BJ (cell line): Measurements from ENCODE around the gene SMIM14. TPM values are rescaled to one million over a fixed set of nuclear protein-coding genes. Genes with fewer than 3 reads are reported as not detected.
"Not testable (repeated sequence)": the region's sequence is repeated elsewhere in the genome, so short reads cannot be mapped to it uniquely, and the experiment has no call there.

Experiments
- CTCF ChIA-PET: fragments of 350-600 bp; formaldehyde crosslinking; extraction: SDS; loops from one replicate; lab custom pipeline; 2021; ENCODE audit warnings: antibody characterized with exemption, inconsistent platforms; lab: Yijun Ruan, JAX
- POLR2A ChIA-PET: fragments of 300-600 bp; sonication (Branson Sonifier 250); formaldehyde crosslinking; extraction: SDS; loops from one replicate; lab custom pipeline; 2021; ENCODE audit warnings: antibody characterized with exemption; lab: Charles Lee
- DNase-seq: peaks from one replicate; pipeline ENCODE4 v3.0.0-alpha.2; 2011; ENCODE audit warnings: low read depth
- H3K27me3 ChIP-seq: 2 replicates; pipeline ENCODE4 v1.6.0; 2011; ENCODE audit warnings: low read length; ENCODE audit not compliant: control insufficient read depth, insufficient read depth
- H3K36me3 ChIP-seq: 2 replicates; pipeline ENCODE4 v1.5.1; 2011; ENCODE audit warnings: low read length; ENCODE audit not compliant: control insufficient read depth, insufficient read depth
- H3K4me3 ChIP-seq: 2 replicates; pipeline ENCODE4 v1.5.1; 2011; ENCODE audit warnings: low read depth, mild to moderate bottlenecking, control low read depth, low read length
- CTCF ChIP-seq: IDR thresholded peaks from 2 replicates; pipeline ENCODE4 v1.5.1; 2011; ENCODE audit warnings: low read depth, mild to moderate bottlenecking, control low read depth, inconsistent platforms, low read length, moderate library complexity; ENCODE audit not compliant: insufficient read depth
- polyA minus RNA-seq: library from RNA; depleted of rRNA, polyadenylated mRNA; stranded (reverse); fragments of >200 nt; gene quantifications from 2 replicates; pipeline ENCODE4 v1.2.3, GENCODE V29; 2011; rRNA and poly(A)+ RNA removed
- polyA plus RNA-seq: library from polyadenylated mRNA; depleted of rRNA; stranded (reverse); fragments of >200 nt; gene quantifications from 2 replicates; pipeline ENCODE4 v1.2.3, GENCODE V29; 2011; rRNA removed

Gene SMIM14
- 25.4 and 41.9 TPM in 2 replicates for polyA plus RNA-seq
- 23.0 and 24.0 TPM in 2 replicates for polyA minus RNA-seq

GRCh38 chr4:39638354-39639239 is at the start of gene SMIM14:
TSS of gene SMIM14 (minus strand) at chr4:39638865. CDS start at chr4:39605145, 33,720 bp downstream.
- Histone ChIP-seq H3K27me3 (no peaks in the 10 kb centered on the region), H3K4me3 (peak within 1 kb of the TSS; percentile 94), H3K36me3 (no peaks in the 10 kb centered on the region)
- POLR2A ChIA-PET, result interaction anchor here (0.6 to 1.3 kb wide), 3 partner anchors 111 to 453 kb away, joined by 3 to 8 read pairs (median 7); partner anchors contain the start of gene UGDH
- DNase-seq, result peak; percentile 90
- no peak for TF ChIP-seq CTCF
- CTCF ChIA-PET, result interaction anchor here (0.6 to 2.8 kb wide), 7 partner anchors 21 to 340 kb away, joined by 3 to 12 read pairs (median 4); partner anchors contain the start of gene PDS5A

GRCh38 chr4:39687014-39687413 is 48.3 kb upstream of the SMIM14 start:
- no peak overlapping the region for H3K4me3 ChIP-seq
- H3K27me3 ChIP-seq, result no peaks in the 10 kb centered on the region
- POLR2A ChIA-PET, result no interaction called here
- CTCF ChIA-PET, result interaction anchor here (1.2 kb wide), 1 partner anchor 10 kb away, joined by 3 read pairs; no protein-coding TSS in a partner anchor
- TF ChIP-seq CTCF, result no peak
- no peaks in the 10 kb centered on the region for H3K36me3 ChIP-seq
- no peak for DNase-seq

- H3K27me3 ChIP-seq, result no peaks in the 10 kb centered on the region
- ChIA-PET CTCF (no interaction called here), POLR2A (no interaction called here)
- DNase-seq, result no peak
- H3K36me3 ChIP-seq, result no peaks in the 10 kb centered on the region
- TF ChIP-seq CTCF, result no peak
- no peak overlapping the region for H3K4me3 ChIP-seq
Observed at GRCh38 chr4:39685990-39686389, 47.3 kb upstream of the SMIM14 start.

GRCh38 chr4:39682138-39682537 is 43.5 kb upstream of the SMIM14 start:
- POLR2A ChIA-PET, result no interaction called here

GRCh38 chr4:39681003-39681402 is 42.3 kb upstream of the SMIM14 start:
- H3K4me3 ChIP-seq, CTCF ChIA-PET, H3K27me3 ChIP-seq, POLR2A ChIA-PET, H3K36me3 ChIP-seq, DNase-seq: not testable (repeated sequence)

More at GRCh38 chr4:39682138-39682537, 43.5 kb upstream of the SMIM14 start:
- no peak overlapping the region for H3K4me3 ChIP-seq
- no peak for TF ChIP-seq CTCF
- H3K27me3 ChIP-seq, result no peaks in the 10 kb centered on the region
- CTCF ChIA-PET, result no interaction called here
- H3K36me3 ChIP-seq, result no peaks in the 10 kb centered on the region
- no peak for DNase-seq

GRCh38 chr4:39675681-39676080 is 37.0 kb upstream of the SMIM14 start:
- CTCF ChIA-PET, result interaction anchor here (0.6 kb wide), 1 partner anchor 17 kb away, joined by 4 read pairs; no protein-coding TSS in a partner anchor
- POLR2A ChIA-PET, result not testable (repeated sequence)

GRCh38 chr4:39670296-39670695 is 31.6 kb upstream of the SMIM14 start:
- CTCF ChIA-PET, POLR2A ChIA-PET, H3K4me3 ChIP-seq, H3K36me3 ChIP-seq, H3K27me3 ChIP-seq, DNase-seq: not testable (repeated sequence)

More at GRCh38 chr4:39675681-39676080, 37.0 kb upstream of the SMIM14 start:
- not testable (repeated sequence) for H3K4me3 ChIP-seq, DNase-seq, H3K36me3 ChIP-seq, H3K27me3 ChIP-seq
